ENCODE results near the gene DTD1. TPM values are rescaled to one million over a fixed set of nuclear protein-coding genes. Genes with fewer than 3 reads are reported as not detected.

Gene DTD1
- total RNA-seq, 2 experiments from 2014 or later: 27.6 to 43.0 TPM

DNA sequence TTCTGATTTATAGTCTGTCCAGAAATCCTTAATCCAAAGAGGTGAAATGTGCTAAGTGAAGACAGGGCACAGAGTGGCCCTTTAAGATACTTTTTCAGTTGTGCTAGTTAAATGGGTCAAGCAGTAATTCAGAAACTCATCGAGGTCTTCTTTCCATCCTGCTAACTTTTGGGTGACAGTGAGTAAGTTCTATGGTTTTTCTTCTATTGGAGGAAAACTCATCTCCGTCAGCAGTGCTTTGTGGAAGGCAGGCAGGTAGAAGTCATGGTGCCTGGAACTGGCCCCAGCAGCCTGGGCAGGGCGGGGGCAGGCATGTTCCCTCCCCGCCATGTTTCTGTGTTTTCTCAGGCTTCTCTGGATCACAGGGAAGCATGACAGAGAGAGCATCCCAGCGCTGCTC, 159.2 kb downstream of the DTD1 start:
- TF ChIP-seq, protein P1, sequence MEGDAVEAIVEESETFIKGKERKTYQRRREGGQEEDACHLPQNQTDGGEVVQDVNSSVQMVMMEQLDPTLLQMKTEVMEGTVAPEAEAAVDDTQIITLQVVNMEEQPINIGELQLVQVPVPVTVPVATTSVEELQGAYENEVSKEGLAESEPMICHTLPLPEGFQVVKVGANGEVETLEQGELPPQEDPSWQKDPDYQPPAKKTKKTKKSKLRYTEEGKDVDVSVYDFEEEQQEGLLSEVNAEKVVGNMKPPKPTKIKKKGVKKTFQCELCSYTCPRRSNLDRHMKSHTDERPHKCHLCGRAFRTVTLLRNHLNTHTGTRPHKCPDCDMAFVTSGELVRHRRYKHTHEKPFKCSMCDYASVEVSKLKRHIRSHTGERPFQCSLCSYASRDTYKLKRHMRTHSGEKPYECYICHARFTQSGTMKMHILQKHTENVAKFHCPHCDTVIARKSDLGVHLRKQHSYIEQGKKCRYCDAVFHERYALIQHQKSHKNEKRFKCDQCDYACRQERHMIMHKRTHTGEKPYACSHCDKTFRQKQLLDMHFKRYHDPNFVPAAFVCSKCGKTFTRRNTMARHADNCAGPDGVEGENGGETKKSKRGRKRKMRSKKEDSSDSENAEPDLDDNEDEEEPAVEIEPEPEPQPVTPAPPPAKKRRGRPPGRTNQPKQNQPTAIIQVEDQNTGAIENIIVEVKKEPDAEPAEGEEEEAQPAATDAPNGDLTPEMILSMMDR (conservative IDR thresholded peaks at IDR 0.05; ENCODE audit: low read length): no peak
- no peak for TF ChIP-seq EZH2phosphoT487 (IDR thresholded peaks at IDR 0.05; ENCODE audit: borderline replicate concordance, low read depth, low read length)
- intact Hi-C loops (cut with micrococcal nuclease; ENCODE audit: unreplicated experiment): no loop called here
- no peak for DNase-seq (ENCODE audit: low spot score)
- no TSS peak for BruUV-seq (replicated peaks)
- Histone ChIP-seq H3K4me3 (ENCODE audit: low read depth, low read length, poor library complexity, severe bottlenecking) (no peak overlapping the region), H3K79me2 (ENCODE audit: insufficient read depth, low read depth, low read length) (no peaks in the 10 kb centered on the region), H3K4me2 (ENCODE audit: low read length) (no peak overlapping the region), H3K9me2 (ENCODE audit: insufficient read depth, low read length) (no peaks in the 10 kb centered on the region), H3K4me1 (ENCODE audit: insufficient read depth, low read length, poor library complexity, severe bottlenecking) (no peaks in the 10 kb centered on the region), H3K36me3 (ENCODE audit: insufficient read depth, low read length) (no peaks in the 10 kb centered on the region), H3K27ac (ENCODE audit: low read depth, low read length, poor library complexity, severe bottlenecking) (no peak overlapping the region), H3K9me3 (ENCODE audit: low read length) (no peaks in the 10 kb centered on the region), H4K20me1 (ENCODE audit: insufficient read depth, low read length) (no peaks in the 10 kb centered on the region), H2AFZ (ENCODE audit: low read length) (no peak overlapping the region)
- CTCF ChIA-PET (ENCODE audit: unreplicated experiment): no interaction called here
- POLR2A ChIA-PET: no interaction called here

DNA sequence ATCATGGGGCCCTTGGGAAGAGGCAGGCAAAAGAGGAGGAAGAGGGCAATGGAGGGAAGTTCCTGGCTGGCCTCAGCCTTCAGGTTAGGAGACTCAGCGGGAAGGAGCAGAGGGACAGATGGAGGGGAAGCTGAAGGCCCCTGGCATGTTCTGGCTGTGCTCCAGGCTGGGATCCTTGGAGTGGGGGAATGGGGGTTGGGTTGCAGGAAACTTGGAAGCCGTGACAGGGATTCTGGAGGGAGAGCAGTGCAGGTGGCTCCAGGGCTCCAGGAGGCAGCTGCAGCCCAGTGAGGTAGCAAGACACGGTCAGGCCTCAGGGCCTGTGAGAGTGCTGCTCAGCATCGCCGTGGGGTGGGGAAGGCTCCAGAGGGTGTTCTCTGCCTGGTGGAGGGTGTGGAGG, 161.1 kb downstream of the DTD1 start:
- no peaks in the 10 kb centered on the region for H3K9me2 ChIP-seq (ENCODE audit: insufficient read depth, low read length)
- intact Hi-C loops (cut with micrococcal nuclease; ENCODE audit: unreplicated experiment): no loop called here
- no peaks in the 10 kb centered on the region for H4K20me1 ChIP-seq (ENCODE audit: insufficient read depth, low read length)
- H3K4me3 ChIP-seq (ENCODE audit: low read depth, low read length, poor library complexity, severe bottlenecking): no peak overlapping the region
- POLR2A ChIA-PET: no interaction called here
- no peak for DNase-seq (ENCODE audit: low spot score)
- no peaks in the 10 kb centered on the region for H3K79me2 ChIP-seq (ENCODE audit: insufficient read depth, low read depth, low read length)
- H3K9me3 ChIP-seq (ENCODE audit: low read length): no peaks in the 10 kb centered on the region
- BruUV-seq (replicated peaks): no TSS peak
- H2AFZ ChIP-seq (ENCODE audit: low read length): no peak overlapping the region
- H3K4me1 ChIP-seq (ENCODE audit: insufficient read depth, low read length, poor library complexity, severe bottlenecking): no peaks in the 10 kb centered on the region
- no peak overlapping the region for H3K4me2 ChIP-seq (ENCODE audit: low read length)
- H3K27ac ChIP-seq (ENCODE audit: low read depth, low read length, poor library complexity, severe bottlenecking): no peak overlapping the region
- no peaks in the 10 kb centered on the region for H3K36me3 ChIP-seq (ENCODE audit: insufficient read depth, low read length)
- CTCF ChIA-PET (ENCODE audit: unreplicated experiment): no interaction called here
- TF ChIP-seq, protein P1 (conservative IDR thresholded peaks at IDR 0.05; ENCODE audit: low read length): no peak
- no peak for TF ChIP-seq EZH2phosphoT487 (IDR thresholded peaks at IDR 0.05; ENCODE audit: borderline replicate concordance, low read depth, low read length)

DNA sequence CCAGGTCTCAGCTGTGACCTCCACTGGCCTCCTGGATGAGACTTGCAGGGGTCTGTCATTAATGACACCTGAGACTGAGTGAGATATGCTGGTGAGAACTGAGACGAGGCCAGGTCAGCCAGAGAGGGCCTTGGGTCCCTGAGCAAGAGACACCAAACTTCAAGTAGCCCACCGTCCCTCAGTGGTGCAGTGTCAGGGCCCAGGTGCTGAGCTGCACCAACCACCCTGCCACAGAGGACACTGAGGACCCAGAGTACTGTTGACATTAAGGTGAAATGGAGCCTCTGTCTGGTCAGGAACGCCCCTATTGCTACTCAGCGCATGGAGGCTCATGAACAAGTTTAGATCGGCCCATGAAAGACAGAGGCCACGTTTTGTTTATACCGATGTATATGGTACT, 161.7 kb downstream of the DTD1 start:
- no peak overlapping the region for H3K4me2 ChIP-seq (ENCODE audit: low read length)
- no peaks in the 10 kb centered on the region for H4K20me1 ChIP-seq (ENCODE audit: insufficient read depth, low read length)
- H3K9me3 ChIP-seq (ENCODE audit: low read length): no peaks in the 10 kb centered on the region
- no TSS peak for BruUV-seq (replicated peaks)
- TF ChIP-seq, protein P1 (conservative IDR thresholded peaks at IDR 0.05; ENCODE audit: low read length): no peak
- H2AFZ ChIP-seq (ENCODE audit: low read length): no peak overlapping the region
- POLR2A ChIA-PET: no interaction called here
- H3K4me1 ChIP-seq (ENCODE audit: insufficient read depth, low read length, poor library complexity, severe bottlenecking): no peaks in the 10 kb centered on the region
- no peaks in the 10 kb centered on the region for H3K9me2 ChIP-seq (ENCODE audit: insufficient read depth, low read length)
- no peaks in the 10 kb centered on the region for H3K36me3 ChIP-seq (ENCODE audit: insufficient read depth, low read length)
- DNase-seq (ENCODE audit: low spot score): no peak
- CTCF ChIA-PET (ENCODE audit: unreplicated experiment): no interaction called here
- H3K27ac ChIP-seq (ENCODE audit: low read depth, low read length, poor library complexity, severe bottlenecking): no peak overlapping the region
- H3K79me2 ChIP-seq (ENCODE audit: insufficient read depth, low read depth, low read length): no peaks in the 10 kb centered on the region
- intact Hi-C loops (cut with micrococcal nuclease; ENCODE audit: unreplicated experiment): no loop called here
- no peak overlapping the region for H3K4me3 ChIP-seq (ENCODE audit: low read depth, low read length, poor library complexity, severe bottlenecking)
